Body of pancreas (tissue), 4 donors: ENCODE data around the gene SYN1. TPM values are rescaled to one million over a fixed set of nuclear protein-coding genes. Genes with fewer than 3 reads are reported as not detected.

Experiments used
- ATAC-seq: fragments of 150-250 bp; one replicate; pipeline ENCODE4 v1.9.1; 2016
- DNase-seq, 4 donors: peaks; one replicate each; pipeline ENCODE4 v3.0.0-alpha.2; 2019
- H3K27ac ChIP-seq, 4 donors: fragments of 200-600 bp; sonication (generic); 1 replicate in 3 of 4; 2 replicates in 1 of 4; pipeline versions ENCODE4 v1.5.1 to v1.6.1; 2016 to 2019; ENCODE audit warnings: mild to moderate bottlenecking in 1 of 4, mixed read lengths in 1 of 4, moderate library complexity in 1 of 4
- H3K27me3 ChIP-seq, 2 donors: fragments of 200-600 bp; sonication (generic); one replicate each; pipeline ENCODE4 v1.6.0; 2016; ENCODE audit warnings: mild to moderate bottlenecking in 1 of 2
- H3K36me3 ChIP-seq, 2 donors: fragments of 200-600 bp; sonication (generic); replicated peaks in 1 of 2; 2 replicates each; pipeline ENCODE4 v1.5.1; 2016; ENCODE audit warnings: low read depth in 2 of 2; ENCODE audit not compliant: insufficient read depth in 1 of 2
- H3K4me1 ChIP-seq: fragments of 200-600 bp; sonication (generic); one replicate; pipeline ENCODE4 v1.6.0; 2016
- H3K4me3 ChIP-seq, 2 donors: fragments of 200-600 bp; sonication (generic); 1 replicate in 1 of 2; 2 replicates in 1 of 2; pipeline ENCODE4 v1.5.1; 2016 to 2019
- H3K9me3 ChIP-seq, 3 donors: fragments of 200-600 bp; sonication (generic); 1 replicate in 2 of 3; 2 replicates in 1 of 3; pipeline ENCODE4 v1.5.1; 2016
- CTCF ChIP-seq, 7 experiments: fragments of 450-650 bp in 4 of 7; fragments of 200-600 bp in 3 of 7; sonication (generic) in 3 of 7; IDR thresholded peaks; one replicate each; pipeline ENCODE4 v1.5.1; 2016 to 2019; ENCODE audit warnings: antibody characterized with exemption in 7 of 7
- POLR2A ChIP-seq, 3 donors: fragments of 450-650 bp; IDR thresholded peaks; one replicate each; pipeline ENCODE4 v1.6.1; 2016; ENCODE audit warnings: antibody characterized with exemption in 3 of 3, mild to moderate bottlenecking in 2 of 3
- WGBS, 2 donors: methylation state at CpG; one replicate each; pipeline ENCODE4 v1.1.5; 2017; 5-methylcytosine and 5-hydroxymethylcytosine counted together
- intact Hi-C: fragments of 100-400 bp; cut with DNase I; formaldehyde crosslinking; loops from one replicate; pipeline ENCODE4 v1.15.1; 2023
- total RNA-seq, 2 donors: library from RNA; depleted of rRNA; stranded (reverse); fragments of >200 nt; gene quantifications; one replicate each; pipeline ENCODE4 v1.1.0, GENCODE V29; 2016

Gene SYN1
- total RNA-seq, 2 donors from 2014 or later, result 0.26 to 4.0 TPM

- Histone ChIP-seq H3K4me3 (no peak overlapping the region), H3K27me3 (no peaks in the 10 kb centered on the region), H3K4me1 (no peaks in the 10 kb centered on the region), H3K36me3 (peaks cover 0 to 3% of the 10 kb centered on the region in 2 donors), H3K9me3 (no peaks in the 10 kb centered on the region), H3K27ac (peak overlapping the region; percentile 77 to 99 (median 94))
- intact Hi-C loops, result no loop called here
- TF ChIP-seq POLR2A (IDR thresholded peaks at IDR 0.05), result no peak
- TF ChIP-seq CTCF (IDR thresholded peaks at IDR 0.05), result peak in 1 of 7 experiments; percentile 0
- DNase-seq (no peak), ATAC-seq (no peak)
- 8 to 21% methylated on average over 8 of the region's 8 CpGs for WGBS, 2 donors
Measured at GRCh38 chrX:47659421-47659726, 39.7 kb upstream of the SYN1 start.

GRCh38 chrX:47658684-47659420, 39.2 kb upstream of the SYN1 start, which contains the start of gene UXT:
Gene UXT (minus strand): TSS chrX:47659180. CDS start chrX:47658927, 253 bp downstream.
- H3K4me3 ChIP-seq, result peak within 1 kb of the TSS; percentile 35 to 37
- 1% methylated on average over 9 to 29 of the region's 54 CpGs for WGBS, 2 donors
- H3K27ac ChIP-seq, result peak within 1 kb of the TSS; percentile 77 to 99 (median 94)
- intact Hi-C loops, result no loop called here
- H3K9me3 ChIP-seq, result no peaks in the 10 kb centered on the region
- no peaks in the 10 kb centered on the region for H3K27me3 ChIP-seq
- peak; percentile 94 for ATAC-seq
- peak; percentile 91 to 95 (median 92) for DNase-seq
- TF ChIP-seq CTCF (IDR thresholded peaks at IDR 0.05), result peak in 1 of 7 experiments; percentile 5
- peak; percentile 62 to 93 (median 92) for TF ChIP-seq POLR2A (IDR thresholded peaks at IDR 0.05)
- H3K36me3 ChIP-seq, result peaks cover 0 to 3% of the 10 kb centered on the region in 2 donors
- H3K4me1 ChIP-seq, result no peaks in the 10 kb centered on the region

GRCh38 chrX:47658301-47658683, 38.6 kb upstream of the SYN1 start:
- DNase-seq (no peak), ATAC-seq (no peak)
- H3K4me3 ChIP-seq, result peak overlapping the region in 1 of 2 donors; percentile 9
- intact Hi-C loops, result no loop called here
- no peaks in the 10 kb centered on the region for H3K4me1 ChIP-seq
- no peaks in the 10 kb centered on the region for H3K27me3 ChIP-seq
- peaks cover 0 to 3% of the 10 kb centered on the region in 2 donors for H3K36me3 ChIP-seq
- H3K27ac ChIP-seq, result peak overlapping the region; percentile 77 to 99 (median 94)
- TF ChIP-seq CTCF (IDR thresholded peaks at IDR 0.05), result no peak
- no peak for TF ChIP-seq POLR2A (IDR thresholded peaks at IDR 0.05)
- H3K9me3 ChIP-seq, result no peaks in the 10 kb centered on the region
- WGBS, 2 donors, result 0% methylated on average over 12 of the region's 13 CpGs; no CpG with 5 or more reads in 1 of the 2 donors

- 13 to 23% methylated on average over 7 to 18 of the region's 19 CpGs for WGBS, 2 donors
- peak overlapping the region in 1 of 2 donors; percentile 21 for H3K4me3 ChIP-seq
- H3K9me3 ChIP-seq, result no peaks in the 10 kb centered on the region
- no peaks in the 10 kb centered on the region for H3K27me3 ChIP-seq
- intact Hi-C loops, result no loop called here
- no peaks in the 10 kb centered on the region for H3K36me3 ChIP-seq
- TF ChIP-seq POLR2A (IDR thresholded peaks at IDR 0.05), result peak in 1 of 3 donors; percentile 11
- TF ChIP-seq CTCF (IDR thresholded peaks at IDR 0.05), result no peak
- DNase-seq, result no peak
- H3K27ac ChIP-seq, result peak overlapping the region; percentile 57 to 89 (median 76)
- H3K4me1 ChIP-seq, result peaks cover 20% of the 10 kb centered on the region
- ATAC-seq, result peak; percentile 13
Measured at GRCh38 chrX:47651043-47651905, 31.6 kb upstream of the SYN1 start.
